NCI-H1092 (cell line): ENCODE data around the gene TRMT61A.
A peak's percentile ranks its signal among the peaks of the same experiment; 100 is the strongest.

Source experiments
- DNase-seq: peaks from one replicate; lab custom pipeline; 2025; lab: John Stamatoyannopoulos, UW

Gene TRMT61A

DNA sequence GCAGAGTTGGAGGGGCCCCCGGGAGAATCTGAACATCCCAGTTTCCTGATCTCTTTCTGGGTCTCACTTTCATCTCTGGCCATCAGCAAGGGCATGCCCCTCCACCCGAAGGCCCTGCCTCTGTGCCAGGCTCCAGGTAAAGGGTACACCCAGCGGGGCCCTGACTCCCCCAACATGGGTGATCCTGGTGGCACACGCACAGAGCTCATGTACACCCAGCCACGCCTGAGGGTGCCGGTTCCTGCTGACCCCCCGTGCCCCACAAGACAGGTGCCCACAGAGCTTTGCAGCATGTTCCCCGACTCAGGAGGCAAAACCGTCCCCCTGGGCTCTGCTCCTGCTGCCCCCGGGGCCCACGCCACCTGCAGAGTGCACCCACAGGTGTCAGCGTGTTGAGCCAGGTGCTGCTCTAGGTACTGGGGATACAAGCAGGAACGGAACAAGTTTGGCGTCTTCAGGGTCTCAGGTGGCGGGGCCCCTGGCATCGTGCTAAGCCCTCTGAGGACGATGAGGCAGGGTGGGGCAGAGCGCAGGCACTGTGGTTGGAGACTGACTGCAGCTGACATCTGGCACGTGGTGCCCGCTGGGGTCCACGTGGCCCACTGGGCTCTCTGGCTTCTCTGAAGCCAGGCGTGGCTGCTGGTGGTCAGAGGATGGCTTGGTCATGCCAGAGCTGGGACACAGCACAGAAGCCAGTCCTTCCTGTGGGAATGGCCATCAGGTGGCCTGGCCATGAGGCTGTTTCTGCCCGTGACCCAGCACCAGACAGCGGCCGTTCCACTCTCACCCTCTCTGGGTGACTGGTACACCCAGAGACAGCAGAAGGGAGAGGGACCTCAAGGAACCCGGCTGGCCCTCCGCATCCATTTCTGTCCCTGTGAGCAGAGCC is 19.7 kb downstream of the TRMT61A start:
- no peak for DNase-seq

DNA sequence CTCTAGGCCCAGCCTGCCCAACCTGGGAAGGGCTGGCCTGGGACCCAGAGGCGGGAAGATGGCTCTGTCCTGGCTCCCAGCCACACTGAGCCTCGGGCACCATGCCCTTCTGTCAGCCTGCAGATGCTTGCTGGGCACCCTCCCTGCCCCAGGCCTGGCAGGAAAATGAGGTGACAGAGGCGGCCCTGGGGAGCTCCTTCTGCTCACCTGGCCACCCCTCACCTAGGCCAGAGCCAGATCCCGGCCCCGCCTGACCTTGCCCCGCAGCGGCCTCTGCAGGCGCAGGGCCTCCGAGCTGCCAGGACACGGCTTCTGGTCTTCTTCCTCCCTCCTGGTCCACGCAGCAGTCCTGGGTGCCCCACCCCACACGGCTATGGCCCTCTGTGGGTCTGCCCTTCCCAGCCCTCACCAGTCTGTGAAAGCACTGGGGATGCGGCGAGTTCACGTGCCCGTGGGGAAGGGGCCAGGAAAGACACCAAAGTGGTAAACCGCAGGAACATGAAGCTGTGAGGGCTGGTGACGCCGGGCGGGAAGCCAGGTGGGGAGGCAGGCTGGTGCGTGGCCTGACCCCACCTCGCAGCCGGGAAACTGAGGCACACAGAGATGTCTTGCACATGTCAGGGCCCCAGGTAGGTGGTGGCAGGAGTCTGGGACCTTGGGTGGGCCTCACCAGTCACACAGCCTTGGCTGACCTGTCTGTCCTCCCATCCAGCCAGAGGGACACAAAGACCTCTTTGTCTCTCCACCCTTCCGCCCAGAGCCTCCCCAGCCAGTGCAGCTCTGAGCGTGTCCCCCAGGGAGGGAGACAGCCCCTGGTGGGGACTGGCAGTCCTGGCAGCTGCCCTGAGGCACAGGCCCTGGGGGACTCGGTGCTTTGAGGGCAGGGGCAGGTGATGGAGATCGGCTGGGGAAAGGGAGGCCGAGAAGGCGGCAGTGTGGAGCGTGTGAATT is 20.6 kb downstream of the TRMT61A start:
- DNase-seq, result no peak

DNA sequence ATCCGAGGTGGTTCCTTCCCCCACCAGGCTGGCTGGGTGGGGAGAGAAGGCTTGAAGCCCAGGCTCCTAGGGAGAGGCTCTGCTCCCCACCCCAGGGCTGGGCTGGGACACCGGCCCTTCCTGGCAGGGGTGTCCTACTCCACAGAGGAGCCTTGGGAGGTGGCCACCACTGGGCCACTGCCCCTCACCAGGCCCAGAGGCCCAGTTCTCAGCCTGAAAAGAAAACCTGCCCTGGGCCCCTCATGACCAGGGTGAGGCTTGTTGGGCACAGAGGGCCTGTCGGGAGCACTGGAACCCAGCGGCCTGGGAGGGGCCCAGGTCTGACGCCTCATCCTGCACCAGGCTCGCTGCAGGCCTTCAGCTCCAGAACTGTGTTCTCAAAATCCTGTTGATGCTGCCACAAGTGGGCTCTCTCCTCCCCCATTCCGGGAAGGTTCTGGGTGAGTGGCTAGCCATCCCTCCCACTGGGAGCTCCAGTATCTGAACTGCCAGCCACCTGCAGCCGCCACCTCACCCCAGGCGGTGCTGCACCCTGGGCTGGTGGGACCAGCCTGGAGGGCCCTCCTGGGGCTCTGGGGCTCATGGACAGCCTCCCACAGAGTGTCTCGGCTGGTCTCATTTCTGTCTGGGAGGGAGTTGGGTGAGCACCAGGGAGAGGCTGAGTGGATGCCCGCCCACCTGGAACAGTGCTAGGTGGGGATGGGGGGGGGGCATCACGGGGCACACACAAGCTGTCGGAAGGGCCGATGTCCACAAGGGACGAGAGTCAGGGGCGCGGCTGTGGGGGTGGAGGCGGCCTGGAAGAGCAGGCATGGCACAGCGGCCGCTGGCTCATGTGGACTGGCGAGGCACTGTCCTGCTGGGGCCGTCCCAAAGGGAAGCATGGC is 21.7 kb downstream of the TRMT61A start:
- DNase-seq, result peak; percentile 74

GRCh38 chr14:103551338-103551762 is 22.4 kb downstream of the TRMT61A start:
- no peak for DNase-seq

DNA sequence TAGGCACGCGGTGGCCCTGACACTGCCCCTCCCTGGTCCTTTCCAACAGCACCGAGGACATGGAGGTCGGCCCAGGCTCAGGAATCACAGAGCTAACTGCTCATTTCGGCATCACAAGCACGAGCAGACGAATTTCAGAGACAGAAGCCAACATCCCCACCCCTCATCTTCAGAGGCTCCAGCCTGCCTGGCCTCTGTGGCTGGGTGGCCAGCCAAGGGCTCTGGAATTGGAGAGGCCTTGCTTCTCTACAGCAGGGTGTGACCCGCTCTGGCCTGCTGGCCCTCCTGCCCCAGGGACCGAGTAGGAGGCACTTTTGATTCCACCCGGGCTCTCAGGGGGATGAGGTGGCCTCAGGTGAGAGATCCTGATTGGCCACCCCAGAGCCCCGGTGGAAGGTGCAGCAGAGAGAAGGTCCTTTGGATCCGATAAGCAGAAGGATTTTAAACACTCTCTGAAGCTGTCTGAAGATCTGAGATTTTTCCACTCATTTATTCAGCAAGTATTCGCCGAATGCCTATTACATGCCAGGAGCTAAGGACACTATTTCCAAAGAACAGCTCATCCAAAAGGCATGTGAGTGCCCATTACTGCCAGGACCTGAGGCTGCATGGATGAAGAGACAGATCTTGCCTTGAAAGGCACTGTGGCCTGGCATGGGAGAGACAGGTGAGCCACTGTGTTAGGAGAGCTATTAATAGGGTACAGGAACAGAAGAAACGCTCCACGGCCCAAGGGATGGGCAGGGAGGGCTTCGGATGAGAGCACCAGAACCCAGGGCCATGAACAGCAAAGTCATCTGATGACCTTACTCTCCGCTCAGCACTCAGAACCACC is 23.2 kb downstream of the TRMT61A start:
- DNase-seq, result no peak

DNA sequence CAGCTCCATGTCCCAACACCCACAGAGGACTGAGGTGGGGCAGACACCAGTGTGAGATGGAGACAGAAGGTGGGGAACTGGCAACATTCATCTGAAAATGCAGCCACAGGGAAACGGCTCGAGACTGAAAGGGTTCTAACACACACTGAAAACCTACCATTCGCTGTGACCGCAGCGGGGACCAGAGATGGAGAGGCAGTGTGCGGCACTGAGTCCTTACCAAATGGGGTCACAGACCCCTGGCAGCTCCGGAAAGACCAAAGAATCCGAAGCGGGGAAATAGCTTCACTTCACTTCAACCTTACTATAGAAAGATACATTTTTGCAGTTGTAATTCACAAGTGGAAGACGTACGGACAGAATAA is 23.8 kb downstream of the TRMT61A start:
- no peak for DNase-seq

- DNase-seq, result no peak
Measured at GRCh38 chr14:103555559-103556337, 26.8 kb downstream of the TRMT61A start.

- DNase-seq, result no peak
Measured at GRCh38 chr14:103556946-103557758, 28.2 kb downstream of the TRMT61A start.

- DNase-seq, result no peak
Measured at GRCh38 chr14:103558071-103558882, 29.3 kb downstream of the TRMT61A start.

DNA sequence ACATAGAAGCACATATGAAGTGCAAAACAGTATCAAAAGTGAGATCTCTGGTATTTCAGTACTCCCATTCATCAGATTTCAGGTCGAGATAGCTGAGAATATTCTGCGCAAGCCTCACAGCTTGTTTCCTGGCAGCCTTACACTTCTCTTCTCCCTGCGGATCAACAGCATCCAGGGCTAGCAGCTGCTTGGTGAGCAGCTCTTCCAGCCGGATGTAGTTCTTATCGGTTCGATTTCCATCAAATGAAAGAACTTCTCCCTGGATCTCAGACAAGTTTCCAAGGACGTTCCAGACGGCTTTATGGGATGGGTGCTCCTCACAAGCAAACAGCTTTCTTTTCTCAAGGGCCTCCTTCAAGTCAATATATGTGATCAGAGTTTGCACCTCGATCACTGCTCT is 30.8 kb downstream of the TRMT61A start:
- DNase-seq, result no peak

DNA sequence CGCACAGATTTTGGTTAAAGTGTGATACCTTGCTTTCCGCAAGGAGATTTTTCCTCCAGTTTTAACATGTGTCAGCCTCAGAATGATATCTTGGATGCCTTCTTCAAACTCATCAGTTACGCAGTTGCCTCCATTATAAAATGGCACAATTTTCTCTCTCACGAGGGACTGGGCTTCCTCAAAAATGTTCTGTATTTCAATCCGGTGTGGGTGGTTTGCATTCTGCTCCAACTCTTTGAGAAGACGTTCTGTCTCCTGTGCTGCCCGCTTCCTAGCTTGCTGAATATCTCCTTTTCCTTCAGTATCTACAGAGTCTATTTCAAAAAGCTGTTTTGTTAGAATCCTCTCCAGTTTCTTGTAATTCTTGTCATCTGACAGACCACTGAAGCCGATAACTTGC is 31.7 kb downstream of the TRMT61A start:
- DNase-seq, result no peak

DNA sequence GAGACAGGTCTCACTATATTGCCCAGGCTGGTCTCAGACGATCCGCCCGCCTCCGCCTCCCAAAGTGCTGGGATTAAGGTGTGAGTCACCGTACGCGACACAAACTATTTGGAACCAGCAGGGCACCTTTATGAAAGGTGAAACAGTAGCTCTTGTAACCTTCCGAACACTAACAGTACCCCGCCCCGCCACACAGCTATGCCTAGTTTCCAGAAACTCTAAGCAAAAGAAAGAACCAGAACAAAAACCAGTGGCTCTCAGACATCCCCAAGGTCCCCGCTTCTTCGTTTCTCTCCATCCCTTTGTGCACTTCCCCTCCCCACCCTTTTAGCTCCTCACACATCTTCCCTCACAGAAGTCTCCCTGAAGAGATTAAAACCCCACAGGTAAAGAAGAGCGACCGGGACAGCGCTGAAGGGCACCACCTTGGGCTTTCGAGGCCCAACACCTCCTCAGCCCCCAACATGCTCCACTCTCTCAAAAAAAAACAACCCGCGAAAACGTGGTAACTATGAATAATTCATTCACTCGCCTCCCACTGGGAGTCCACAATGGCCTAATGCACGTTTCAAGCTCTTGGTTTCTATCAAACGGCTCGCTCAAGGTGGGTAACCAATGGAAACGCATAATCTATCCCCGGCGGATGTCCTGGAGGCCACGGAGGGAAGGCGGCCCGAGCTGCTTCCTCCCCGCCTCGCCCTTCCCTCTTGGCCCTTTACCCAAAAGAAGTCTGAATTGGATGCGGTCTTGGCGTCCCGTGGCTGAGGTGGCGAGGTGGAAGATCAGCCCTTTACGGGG is 32.6 kb downstream of the TRMT61A start:
- DNase-seq, result no peak

- no peak for DNase-seq
Measured at GRCh38 chr14:103562179-103562428, 33.1 kb downstream of the TRMT61A start.

- DNase-seq, result peak; percentile 87
Measured at GRCh38 chr14:103562429-103563225, 33.6 kb downstream of the TRMT61A start, which contains the start of the genes BAG5 and COA8. Gene BAG5, minus strand, starts transcription at chr14:103562657. Its CDS starts 1,493 bp downstream, at chr14:103561164. Gene COA8, plus strand, starts transcription at chr14:103562960. Its CDS starts 42 bp downstream, at chr14:103563002.

DNA sequence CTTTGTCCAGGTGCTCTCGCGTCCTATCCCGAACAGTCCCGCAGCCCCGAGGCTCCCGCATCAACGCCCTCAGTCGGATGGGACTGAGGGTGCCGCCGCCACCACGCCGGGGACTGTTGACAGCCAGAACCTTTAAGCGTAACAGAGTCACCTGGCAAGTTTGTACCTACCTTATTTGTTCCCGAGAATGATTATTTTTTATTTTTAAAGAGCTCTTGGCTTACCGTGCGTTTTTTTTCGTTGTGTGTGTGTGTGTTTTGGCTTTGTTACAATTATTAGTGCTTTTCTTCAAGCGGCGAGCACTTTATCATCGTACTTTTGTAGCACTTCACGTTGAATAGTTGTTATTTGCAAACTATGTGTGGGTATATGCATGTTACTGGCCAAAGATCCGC is 34.2 kb downstream of the TRMT61A start:
- DNase-seq, result no peak

GRCh38 chr14:103563844-103564505 is 35.0 kb downstream of the TRMT61A start:
- no peak for DNase-seq
